ENCODE results near the gene USP24. TPM values are rescaled to one million over a fixed set of nuclear protein-coding genes. Genes with fewer than 3 reads are reported as not detected.

USP24 gene
- total RNA-seq, 1 experiment from 2014 or later: 38.5 TPM

DNA sequence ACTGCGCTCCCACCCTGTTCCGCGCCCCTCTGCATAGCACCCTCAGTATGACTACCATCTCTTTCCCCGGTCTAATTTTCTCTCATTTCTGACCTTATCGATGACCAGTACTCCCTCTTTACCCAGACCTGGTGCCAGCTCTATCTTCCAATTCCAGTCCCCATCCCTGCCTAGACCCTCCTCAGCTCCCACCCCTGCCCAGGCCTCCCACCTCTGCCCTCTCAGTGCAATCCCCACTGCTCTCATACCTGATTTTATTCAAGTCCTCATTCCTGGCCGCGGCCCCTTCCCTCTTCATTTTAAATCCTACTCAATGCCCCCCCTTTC is 1.3 kb downstream of the USP24 start:
- intact Hi-C loops (cut with micrococcal nuclease): loop anchor here (2.0 to 10.0 kb wide), 2 partner anchors 71 to 1431 kb away; partner anchors contain the start of gene PRKAA2
- Histone ChIP-seq H3K4me1 (ENCODE audit: insufficient read depth, low read length) (peaks cover 42% of the 10 kb centered on the region), H3K4me2 (ENCODE audit: low read length) (peak overlapping the region; percentile 86), H4K20me1 (ENCODE audit: low read length) (peaks cover 36% of the 10 kb centered on the region), H3K9me3 (ENCODE audit: low read length) (no peaks in the 10 kb centered on the region), H2AFZ (ENCODE audit: low read length) (peak overlapping the region; percentile 37; the same call in 1 of the 2 replicates), H3K4me3 (ENCODE audit: low read length) (peak overlapping the region; percentile 95), H3K36me3 (ENCODE audit: low read depth, low read length) (no peaks in the 10 kb centered on the region), H3K9ac (ENCODE audit: low read length) (peak overlapping the region; percentile 92), H3K27ac (ENCODE audit: low read length) (peak overlapping the region; percentile 27), H3K79me2 (ENCODE audit: low read length) (peaks cover 77% of the 10 kb centered on the region), H3K9me2 (replicated peaks; ENCODE audit: low read length) (no peaks in the 10 kb centered on the region), H3F3A (ENCODE audit: low read length, unreplicated experiment) (no peaks in the 10 kb centered on the region), H3K27me3 (ENCODE audit: low read length) (no peaks in the 10 kb centered on the region)
- DNase-seq (no peak), ATAC-seq (peak; percentile 7)
- ChIA-PET CTCF (interaction anchor here (1.9 kb wide), 1 partner anchor 70 kb away, joined by 14 read pairs; no protein-coding TSS in a partner anchor), POLR2A (ENCODE audit: unreplicated experiment) (no interaction called here)
- BruUV-seq (replicated peaks): no TSS peak
- TF ChIP-seq, protein P1, sequence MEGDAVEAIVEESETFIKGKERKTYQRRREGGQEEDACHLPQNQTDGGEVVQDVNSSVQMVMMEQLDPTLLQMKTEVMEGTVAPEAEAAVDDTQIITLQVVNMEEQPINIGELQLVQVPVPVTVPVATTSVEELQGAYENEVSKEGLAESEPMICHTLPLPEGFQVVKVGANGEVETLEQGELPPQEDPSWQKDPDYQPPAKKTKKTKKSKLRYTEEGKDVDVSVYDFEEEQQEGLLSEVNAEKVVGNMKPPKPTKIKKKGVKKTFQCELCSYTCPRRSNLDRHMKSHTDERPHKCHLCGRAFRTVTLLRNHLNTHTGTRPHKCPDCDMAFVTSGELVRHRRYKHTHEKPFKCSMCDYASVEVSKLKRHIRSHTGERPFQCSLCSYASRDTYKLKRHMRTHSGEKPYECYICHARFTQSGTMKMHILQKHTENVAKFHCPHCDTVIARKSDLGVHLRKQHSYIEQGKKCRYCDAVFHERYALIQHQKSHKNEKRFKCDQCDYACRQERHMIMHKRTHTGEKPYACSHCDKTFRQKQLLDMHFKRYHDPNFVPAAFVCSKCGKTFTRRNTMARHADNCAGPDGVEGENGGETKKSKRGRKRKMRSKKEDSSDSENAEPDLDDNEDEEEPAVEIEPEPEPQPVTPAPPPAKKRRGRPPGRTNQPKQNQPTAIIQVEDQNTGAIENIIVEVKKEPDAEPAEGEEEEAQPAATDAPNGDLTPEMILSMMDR (conservative IDR thresholded peaks at IDR 0.05; ENCODE audit: low read depth, low read length): no peak
- TF ChIP-seq EZH2phosphoT487 (IDR thresholded peaks at IDR 0.05; ENCODE audit: borderline replicate concordance, low read length) (no peak), EZH2 (IDR thresholded peaks at IDR 0.05; ENCODE audit: low read length, unreplicated experiment) (no peak)

DNA sequence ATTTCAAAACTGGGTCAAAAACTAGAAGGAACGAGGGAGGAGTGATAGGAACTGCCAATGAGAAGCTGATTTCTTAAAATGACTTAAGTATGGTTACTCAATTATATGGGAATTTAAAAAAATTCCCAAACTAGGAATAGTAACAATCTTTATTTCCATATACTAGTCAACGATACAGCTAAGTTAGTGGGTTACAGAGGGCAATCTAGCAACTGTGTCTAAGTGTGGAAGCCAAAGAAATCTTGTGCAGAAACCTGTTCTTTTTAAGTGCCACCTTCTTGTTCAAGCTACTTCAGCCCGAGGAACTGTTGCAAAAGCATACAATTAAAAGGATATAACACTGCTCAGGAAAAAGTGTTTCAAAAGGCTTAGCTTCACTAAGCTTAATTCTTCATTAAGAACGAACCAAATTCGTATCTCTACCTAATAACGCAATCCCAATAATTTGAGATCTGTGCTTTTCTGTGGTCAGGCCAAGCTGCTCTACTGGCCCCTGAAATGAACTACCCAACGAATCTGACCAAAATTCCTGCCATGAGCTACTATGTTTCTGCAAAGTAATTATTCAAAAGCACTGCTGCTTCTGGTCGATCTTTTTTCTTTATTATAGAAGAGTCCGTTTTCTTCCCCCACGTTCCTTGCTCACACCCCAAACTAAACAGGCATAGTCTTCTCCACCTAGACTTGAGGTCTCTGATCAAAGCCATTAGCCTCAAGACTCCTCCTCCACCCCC is 1.8 kb downstream of the USP24 start:
- ChIA-PET CTCF (interaction anchor here (0.6 to 1.9 kb wide), 3 partner anchors 70 to 987 kb away, joined by 3 to 14 read pairs (median 4); no protein-coding TSS in a partner anchor), POLR2A (ENCODE audit: unreplicated experiment) (interaction anchor here (0.6 to 0.7 kb wide), 2 partner anchors 53 to 785 kb away, joined by 3 read pairs; no protein-coding TSS in a partner anchor)
- Histone ChIP-seq H3K9me3 (ENCODE audit: low read length) (no peaks in the 10 kb centered on the region), H3K4me2 (ENCODE audit: low read length) (peak overlapping the region; percentile 86), H3K9me2 (replicated peaks; ENCODE audit: low read length) (no peaks in the 10 kb centered on the region), H3K79me2 (ENCODE audit: low read length) (peaks cover 82% of the 10 kb centered on the region), H3K36me3 (ENCODE audit: low read depth, low read length) (no peaks in the 10 kb centered on the region), H3K4me3 (ENCODE audit: low read length) (peak overlapping the region; percentile 95), H4K20me1 (ENCODE audit: low read length) (peaks cover 36% of the 10 kb centered on the region), H3K27me3 (ENCODE audit: low read length) (no peaks in the 10 kb centered on the region), H2AFZ (ENCODE audit: low read length) (no peak overlapping the region), H3K4me1 (ENCODE audit: insufficient read depth, low read length) (peaks cover 42% of the 10 kb centered on the region), H3F3A (ENCODE audit: low read length, unreplicated experiment) (no peaks in the 10 kb centered on the region), H3K9ac (ENCODE audit: low read length) (peak overlapping the region; percentile 92), H3K27ac (ENCODE audit: low read length) (peak overlapping the region; percentile 27)
- no peak for ATAC-seq
- no peak for TF ChIP-seq EZH2phosphoT487 (IDR thresholded peaks at IDR 0.05; ENCODE audit: borderline replicate concordance, low read length)
- TF ChIP-seq, protein P1 (conservative IDR thresholded peaks at IDR 0.05; ENCODE audit: low read depth, low read length): no peak
- TF ChIP-seq EZH2 (IDR thresholded peaks at IDR 0.05; ENCODE audit: low read length, unreplicated experiment): no peak
- BruUV-seq (replicated peaks): TSS peak; percentile 22
- intact Hi-C loops (cut with micrococcal nuclease): loop anchor here (2.0 to 10.0 kb wide), 2 partner anchors 71 to 1431 kb away; partner anchors contain the start of gene PRKAA2
- no peak for DNase-seq

All from PC-3 (cell line).